ENCODE data around the gene GLCCI1. TPM values are rescaled to one million over a fixed set of nuclear protein-coding genes. Genes with fewer than 3 reads are reported as not detected.
A peak's percentile ranks its signal among the peaks of the same experiment; 100 is the strongest.

GLCCI1 gene
- total RNA-seq, 1 donor from 2014 or later = 12.3 TPM

GRCh38 chr7:7946486-7946885 lies 22.1 kb upstream of the GLCCI1 start:
- peaks cover 4% of the 10 kb centered on the region for H3K9me3 Mint-ChIP-seq (ENCODE audit: unreplicated experiment)

GRCh38 chr7:7948232-7948631 lies 20.4 kb upstream of the GLCCI1 start:
- no peak for DNase-seq (ENCODE audit: extremely low spot score, unreplicated experiment)
- Mint-ChIP-seq H3K27ac (ENCODE audit: unreplicated experiment) (no peak overlapping the region), H3K27me3 (ENCODE audit: unreplicated experiment) (no peaks in the 10 kb centered on the region)

More at GRCh38 chr7:7946486-7946885, 22.1 kb upstream of the GLCCI1 start:
- DNase-seq (ENCODE audit: extremely low spot score, unreplicated experiment) = no peak
- H3K4me3 Mint-ChIP-seq (ENCODE audit: unreplicated experiment) = no peak overlapping the region
- H3K27me3 Mint-ChIP-seq (ENCODE audit: unreplicated experiment) = no peaks in the 10 kb centered on the region
- H3K36me3 Mint-ChIP-seq (ENCODE audit: unreplicated experiment) = peaks cover 3% of the 10 kb centered on the region
- no peaks in the 10 kb centered on the region for H3K4me1 Mint-ChIP-seq (ENCODE audit: unreplicated experiment)
- TF ChIP-seq CTCF (IDR thresholded peaks at IDR 0.05) = no peak
- H3K27ac Mint-ChIP-seq (ENCODE audit: unreplicated experiment) = no peak overlapping the region

GRCh38 chr7:7953806-7954205 lies 14.8 kb upstream of the GLCCI1 start:
- Mint-ChIP-seq H3K9me3 (ENCODE audit: unreplicated experiment) (peaks cover 4% of the 10 kb centered on the region), H3K27me3 (ENCODE audit: unreplicated experiment) (no peaks in the 10 kb centered on the region), H3K4me1 (ENCODE audit: unreplicated experiment) (peaks cover 43% of the 10 kb centered on the region)

More at GRCh38 chr7:7948232-7948631, 20.4 kb upstream of the GLCCI1 start:
- peaks cover 1% of the 10 kb centered on the region for H3K4me1 Mint-ChIP-seq (ENCODE audit: unreplicated experiment)
- TF ChIP-seq CTCF (IDR thresholded peaks at IDR 0.05) = no peak
- no peak overlapping the region for H3K4me3 Mint-ChIP-seq (ENCODE audit: unreplicated experiment)
- H3K9me3 Mint-ChIP-seq (ENCODE audit: unreplicated experiment) = peaks cover 4% of the 10 kb centered on the region
- peaks cover 3% of the 10 kb centered on the region for H3K36me3 Mint-ChIP-seq (ENCODE audit: unreplicated experiment)

GRCh38 chr7:7956531-7957128 lies 12.0 kb upstream of the GLCCI1 start:
- H3K4me3 Mint-ChIP-seq (ENCODE audit: unreplicated experiment) = no peak overlapping the region

More at GRCh38 chr7:7953806-7954205, 14.8 kb upstream of the GLCCI1 start:
- TF ChIP-seq CTCF (IDR thresholded peaks at IDR 0.05) = no peak
- Mint-ChIP-seq H3K4me3 (ENCODE audit: unreplicated experiment) (no peak overlapping the region), H3K27ac (ENCODE audit: unreplicated experiment) (no peak overlapping the region), H3K36me3 (ENCODE audit: unreplicated experiment) (peaks cover 3% of the 10 kb centered on the region)
- no peak for DNase-seq (ENCODE audit: extremely low spot score, unreplicated experiment)

GRCh38 chr7:7957513-7957912 lies 11.1 kb upstream of the GLCCI1 start:
- no peaks in the 10 kb centered on the region for H3K9me3 Mint-ChIP-seq (ENCODE audit: unreplicated experiment)
- H3K27me3 Mint-ChIP-seq (ENCODE audit: unreplicated experiment) = no peaks in the 10 kb centered on the region
- H3K36me3 Mint-ChIP-seq (ENCODE audit: unreplicated experiment) = no peaks in the 10 kb centered on the region
- peaks cover 43% of the 10 kb centered on the region for H3K4me1 Mint-ChIP-seq (ENCODE audit: unreplicated experiment)
- no peak overlapping the region for H3K4me3 Mint-ChIP-seq (ENCODE audit: unreplicated experiment)
- TF ChIP-seq CTCF (IDR thresholded peaks at IDR 0.05) = no peak
- no peak for DNase-seq (ENCODE audit: extremely low spot score, unreplicated experiment)
- no peak overlapping the region for H3K27ac Mint-ChIP-seq (ENCODE audit: unreplicated experiment)

More at GRCh38 chr7:7956531-7957128, 12.0 kb upstream of the GLCCI1 start:
- no peaks in the 10 kb centered on the region for H3K36me3 Mint-ChIP-seq (ENCODE audit: unreplicated experiment)
- no peak for DNase-seq (ENCODE audit: extremely low spot score, unreplicated experiment)
- H3K27me3 Mint-ChIP-seq (ENCODE audit: unreplicated experiment) = no peaks in the 10 kb centered on the region
- no peaks in the 10 kb centered on the region for H3K9me3 Mint-ChIP-seq (ENCODE audit: unreplicated experiment)
- no peak for TF ChIP-seq CTCF (IDR thresholded peaks at IDR 0.05)
- peaks cover 43% of the 10 kb centered on the region for H3K4me1 Mint-ChIP-seq (ENCODE audit: unreplicated experiment)
- H3K27ac Mint-ChIP-seq (ENCODE audit: unreplicated experiment) = peak overlapping the region; percentile 72

Data from osteocyte (in vitro differentiated cells).